ENCODE measurements around the gene TMUB2.

TMUB2 gene

GRCh38 chr17:44159519-44160210 is 27.1 kb upstream of the TMUB2 start:
- no peaks in the 10 kb centered on the region for H3K4me1 ChIP-seq (ENCODE audit: insufficient read depth, low read length)
- no peak overlapping the region for H3K9ac ChIP-seq (ENCODE audit: low read depth, low read length)
- H3K27me3 ChIP-seq (ENCODE audit: insufficient read depth, low read length), result no peaks in the 10 kb centered on the region
- H3K9me3 ChIP-seq (ENCODE audit: insufficient read depth, low read depth, low read length), result no peaks in the 10 kb centered on the region
- H3K4me3 ChIP-seq (ENCODE audit: low read length), result no peak overlapping the region
- no peak overlapping the region for H3K27ac ChIP-seq (ENCODE audit: low read length)
- H3K36me3 ChIP-seq (ENCODE audit: insufficient read depth, low read depth, low read length), result peaks cover 60% of the 10 kb centered on the region

- H3K4me1 ChIP-seq (ENCODE audit: insufficient read depth, low read length), result no peaks in the 10 kb centered on the region
- no peaks in the 10 kb centered on the region for H3K9me3 ChIP-seq (ENCODE audit: insufficient read depth, low read depth, low read length)
- peaks cover 24% of the 10 kb centered on the region for H3K36me3 ChIP-seq (ENCODE audit: insufficient read depth, low read depth, low read length)
- no peak overlapping the region for H3K9ac ChIP-seq (ENCODE audit: low read depth, low read length)
- H3K4me3 ChIP-seq (ENCODE audit: low read length), result no peak overlapping the region
- H3K27me3 ChIP-seq (ENCODE audit: insufficient read depth, low read length), result no peaks in the 10 kb centered on the region
- H3K27ac ChIP-seq (ENCODE audit: low read length), result no peak overlapping the region
These were observed 22.3 kb upstream of the TMUB2 start for GRCh38 chr17:44164476-44164875.

DNA sequence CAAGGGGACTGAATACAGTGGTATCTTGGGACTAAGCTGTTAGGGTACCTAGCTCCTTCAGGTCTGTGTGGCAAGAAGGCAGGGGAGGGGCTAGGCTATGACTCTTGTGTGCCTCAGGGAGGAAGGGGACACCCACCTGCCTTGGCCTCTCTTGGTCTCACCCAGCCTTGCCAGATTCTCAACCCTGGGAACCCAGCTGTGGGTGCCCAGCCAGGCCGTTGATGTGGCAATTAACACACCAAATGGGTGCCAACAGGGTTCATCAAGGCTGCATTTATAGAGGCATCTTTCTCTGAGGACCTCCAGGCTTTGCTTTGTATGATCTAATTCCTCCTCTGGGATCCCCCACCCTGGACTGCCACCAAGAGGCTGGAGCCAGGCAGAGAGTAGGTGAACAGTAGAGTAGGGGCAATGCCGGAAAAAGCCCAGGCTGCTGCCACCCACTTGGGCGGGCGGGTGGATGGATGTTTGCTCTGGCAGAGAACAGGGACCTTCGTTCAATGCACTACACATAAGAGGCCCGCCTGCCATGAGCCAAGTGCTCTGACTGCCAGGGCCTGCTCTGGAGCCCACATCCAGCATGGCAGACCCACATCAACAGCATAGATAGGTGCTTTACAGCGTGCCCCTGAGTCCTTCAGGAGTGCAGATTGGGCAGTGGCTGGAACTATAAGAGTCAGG is 19.5 kb upstream of the TMUB2 start:
- no peak overlapping the region for H3K4me3 ChIP-seq (ENCODE audit: low read length)
- H3K27ac ChIP-seq (ENCODE audit: low read length), result no peak overlapping the region
- H3K9ac ChIP-seq (ENCODE audit: low read depth, low read length), result no peak overlapping the region
- H3K9me3 ChIP-seq (ENCODE audit: insufficient read depth, low read depth, low read length), result no peaks in the 10 kb centered on the region
- H3K4me1 ChIP-seq (ENCODE audit: insufficient read depth, low read length), result no peaks in the 10 kb centered on the region; the same call in 1 of the 2 replicates
- H3K36me3 ChIP-seq (ENCODE audit: insufficient read depth, low read depth, low read length), result peaks cover 5% of the 10 kb centered on the region
- H3K27me3 ChIP-seq (ENCODE audit: insufficient read depth, low read length), result no peaks in the 10 kb centered on the region

DNA sequence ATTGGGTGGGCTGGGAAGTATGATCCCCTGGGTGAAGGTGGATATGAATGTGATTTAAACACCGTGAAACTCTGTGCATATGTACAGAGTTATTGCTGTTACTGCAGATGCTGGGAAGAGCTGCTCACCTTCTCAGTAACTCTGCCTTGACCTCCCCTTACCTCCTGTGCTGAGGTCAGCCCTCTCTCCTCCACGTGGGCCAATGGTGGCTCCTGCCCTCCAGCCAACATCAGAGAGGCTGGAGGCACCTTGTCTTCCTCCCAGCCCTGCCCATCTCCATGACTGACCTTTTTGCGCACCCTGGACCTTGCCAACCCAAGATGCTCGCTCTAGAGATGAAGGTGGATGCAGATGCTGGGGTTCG is 16.7 kb upstream of the TMUB2 start:
- H3K9me3 ChIP-seq (ENCODE audit: insufficient read depth, low read depth, low read length), result no peaks in the 10 kb centered on the region
- H3K27me3 ChIP-seq (ENCODE audit: insufficient read depth, low read length), result no peaks in the 10 kb centered on the region
- no peak overlapping the region for H3K27ac ChIP-seq (ENCODE audit: low read length)
- peak overlapping the region; percentile 46; the same call in 1 of the 2 replicates for H3K9ac ChIP-seq (ENCODE audit: low read depth, low read length)
- H3K4me1 ChIP-seq (ENCODE audit: insufficient read depth, low read length), result no peaks in the 10 kb centered on the region; the same call in 1 of the 2 replicates
- H3K4me3 ChIP-seq (ENCODE audit: low read length), result no peak overlapping the region; the same call in 1 of the 2 replicates
- H3K36me3 ChIP-seq (ENCODE audit: insufficient read depth, low read depth, low read length), result no peaks in the 10 kb centered on the region

GRCh38 chr17:44170499-44171201 is 16.1 kb upstream of the TMUB2 start, which contains the start of gene ASB16:
Gene ASB16, plus strand, starts transcription at chr17:44170704. Its CDS starts 86 bp downstream, at chr17:44170790.
- no peaks in the 10 kb centered on the region for H3K27me3 ChIP-seq (ENCODE audit: insufficient read depth, low read length)
- H3K36me3 ChIP-seq (ENCODE audit: insufficient read depth, low read depth, low read length), result peaks cover 4% of the 10 kb centered on the region; the same call in 1 of the 2 replicates
- no peaks in the 10 kb centered on the region for H3K9me3 ChIP-seq (ENCODE audit: insufficient read depth, low read depth, low read length)
- H3K4me1 ChIP-seq (ENCODE audit: insufficient read depth, low read length), result no peaks in the 10 kb centered on the region; the same call in 1 of the 2 replicates
- H3K9ac ChIP-seq (ENCODE audit: low read depth, low read length), result peak within 1 kb of the TSS; percentile 46; the same call in 1 of the 2 replicates
- H3K4me3 ChIP-seq (ENCODE audit: low read length), result peak within 1 kb of the TSS; percentile 33; the same call in 1 of the 2 replicates
- H3K27ac ChIP-seq (ENCODE audit: low read length), result peak within 1 kb of the TSS; percentile 15

DNA sequence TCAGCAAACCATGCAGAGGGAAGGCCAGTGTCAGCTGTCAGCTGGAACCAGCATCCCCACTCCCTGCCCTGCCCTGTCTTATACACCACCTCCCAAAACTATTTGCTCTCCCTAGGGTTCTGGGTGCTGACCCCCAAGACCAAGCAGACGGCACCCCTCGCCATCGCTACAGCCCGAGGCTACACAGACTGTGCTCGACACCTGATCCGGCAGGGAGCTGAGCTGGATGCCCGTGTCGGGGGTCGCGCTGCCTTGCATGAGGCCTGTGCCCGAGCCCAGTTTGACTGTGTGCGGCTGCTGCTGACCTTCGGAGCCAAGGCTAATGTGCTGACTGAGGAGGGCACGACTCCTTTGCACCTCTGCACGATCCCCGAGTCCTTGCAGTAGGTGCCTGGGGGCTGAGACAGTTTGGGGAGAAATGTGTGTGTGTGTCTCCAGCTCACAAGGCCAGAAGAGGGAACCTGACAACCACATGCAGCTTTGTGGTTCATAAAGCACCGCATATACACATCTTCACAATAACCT is 14.8 kb upstream of the TMUB2 start:
- no peak overlapping the region for H3K9ac ChIP-seq (ENCODE audit: low read depth, low read length)
- H3K27me3 ChIP-seq (ENCODE audit: insufficient read depth, low read length), result no peaks in the 10 kb centered on the region
- H3K4me1 ChIP-seq (ENCODE audit: insufficient read depth, low read length), result no peaks in the 10 kb centered on the region; the same call in 1 of the 2 replicates
- no peaks in the 10 kb centered on the region for H3K9me3 ChIP-seq (ENCODE audit: insufficient read depth, low read depth, low read length)
- peaks cover 10% of the 10 kb centered on the region for H3K36me3 ChIP-seq (ENCODE audit: insufficient read depth, low read depth, low read length)
- H3K4me3 ChIP-seq (ENCODE audit: low read length), result no peak overlapping the region
- no peak overlapping the region for H3K27ac ChIP-seq (ENCODE audit: low read length)

DNA sequence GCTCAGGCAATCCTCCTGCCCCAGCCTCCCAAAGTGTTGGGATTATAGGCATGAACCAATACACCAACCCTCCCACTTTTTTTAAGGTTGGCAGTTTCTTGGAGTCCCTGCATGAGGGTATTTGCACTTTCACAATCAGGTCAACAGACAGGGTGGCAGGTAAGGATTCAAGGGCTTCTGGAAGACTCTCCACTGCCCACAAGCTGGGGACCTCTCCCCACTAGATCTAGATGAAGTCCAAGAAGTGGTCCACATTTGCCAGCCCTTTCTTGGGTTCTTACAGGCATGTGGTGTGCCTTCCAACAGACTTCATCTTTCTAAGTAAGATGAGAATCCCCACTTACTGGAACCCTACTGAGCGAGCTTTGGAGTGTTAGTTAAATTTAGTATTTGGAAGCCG is 12.3 kb upstream of the TMUB2 start:
- H3K4me3 ChIP-seq (ENCODE audit: low read length), result no peak overlapping the region
- H3K9me3 ChIP-seq (ENCODE audit: insufficient read depth, low read depth, low read length), result no peaks in the 10 kb centered on the region
- no peaks in the 10 kb centered on the region for H3K27me3 ChIP-seq (ENCODE audit: insufficient read depth, low read length)
- no peak overlapping the region for H3K27ac ChIP-seq (ENCODE audit: low read length)
- H3K36me3 ChIP-seq (ENCODE audit: insufficient read depth, low read depth, low read length), result peaks cover 25% of the 10 kb centered on the region
- no peak overlapping the region for H3K9ac ChIP-seq (ENCODE audit: low read depth, low read length)
- no peaks in the 10 kb centered on the region; the same call in 1 of the 2 replicates for H3K4me1 ChIP-seq (ENCODE audit: insufficient read depth, low read length)

DNA sequence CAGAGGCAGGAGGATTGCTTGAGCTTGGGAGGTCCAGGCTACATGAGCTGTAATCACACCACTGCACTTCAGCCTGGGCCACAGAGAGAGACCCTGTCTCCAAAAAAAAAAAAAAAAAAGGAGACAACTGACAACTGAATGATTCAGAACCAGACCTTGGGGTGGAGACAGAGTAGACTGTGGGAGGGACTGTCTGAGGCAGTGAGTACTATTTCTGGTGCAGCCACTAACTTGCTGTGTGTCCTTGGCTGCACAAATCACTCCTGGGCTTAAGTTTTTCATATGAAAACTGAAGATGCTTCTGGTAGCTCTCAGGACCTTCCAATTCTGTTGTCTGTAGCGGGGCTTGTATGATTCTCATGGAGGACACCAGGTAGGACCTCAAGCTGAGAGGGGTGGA is 10.5 kb upstream of the TMUB2 start:
- no peaks in the 10 kb centered on the region for H3K4me1 ChIP-seq (ENCODE audit: insufficient read depth, low read length)
- no peak overlapping the region for H3K27ac ChIP-seq (ENCODE audit: low read length)
- peaks cover 25% of the 10 kb centered on the region for H3K36me3 ChIP-seq (ENCODE audit: insufficient read depth, low read depth, low read length)
- no peaks in the 10 kb centered on the region for H3K27me3 ChIP-seq (ENCODE audit: insufficient read depth, low read length)
- H3K9me3 ChIP-seq (ENCODE audit: insufficient read depth, low read depth, low read length), result no peaks in the 10 kb centered on the region
- no peak overlapping the region for H3K9ac ChIP-seq (ENCODE audit: low read depth, low read length)
- no peak overlapping the region for H3K4me3 ChIP-seq (ENCODE audit: low read length)

GRCh38 chr17:44176671-44177501 is 9.9 kb upstream of the TMUB2 start:
- Histone ChIP-seq H3K9me3 (ENCODE audit: insufficient read depth, low read depth, low read length) (no peaks in the 10 kb centered on the region), H3K9ac (ENCODE audit: low read depth, low read length) (no peak overlapping the region), H3K27me3 (ENCODE audit: insufficient read depth, low read length) (no peaks in the 10 kb centered on the region), H3K4me3 (ENCODE audit: low read length) (no peak overlapping the region), H3K27ac (ENCODE audit: low read length) (no peak overlapping the region), H3K36me3 (ENCODE audit: insufficient read depth, low read depth, low read length) (peaks cover 30% of the 10 kb centered on the region), H3K4me1 (ENCODE audit: insufficient read depth, low read length) (no peaks in the 10 kb centered on the region)

GRCh38 chr17:44177640-44178039 is 9.1 kb upstream of the TMUB2 start:
- Histone ChIP-seq H3K4me3 (ENCODE audit: low read length) (no peak overlapping the region), H3K9me3 (ENCODE audit: insufficient read depth, low read depth, low read length) (no peaks in the 10 kb centered on the region), H3K27me3 (ENCODE audit: insufficient read depth, low read length) (no peaks in the 10 kb centered on the region), H3K4me1 (ENCODE audit: insufficient read depth, low read length) (no peaks in the 10 kb centered on the region), H3K9ac (ENCODE audit: low read depth, low read length) (no peak overlapping the region), H3K27ac (ENCODE audit: low read length) (no peak overlapping the region), H3K36me3 (ENCODE audit: insufficient read depth, low read depth, low read length) (peaks cover 38% of the 10 kb centered on the region)

DNA sequence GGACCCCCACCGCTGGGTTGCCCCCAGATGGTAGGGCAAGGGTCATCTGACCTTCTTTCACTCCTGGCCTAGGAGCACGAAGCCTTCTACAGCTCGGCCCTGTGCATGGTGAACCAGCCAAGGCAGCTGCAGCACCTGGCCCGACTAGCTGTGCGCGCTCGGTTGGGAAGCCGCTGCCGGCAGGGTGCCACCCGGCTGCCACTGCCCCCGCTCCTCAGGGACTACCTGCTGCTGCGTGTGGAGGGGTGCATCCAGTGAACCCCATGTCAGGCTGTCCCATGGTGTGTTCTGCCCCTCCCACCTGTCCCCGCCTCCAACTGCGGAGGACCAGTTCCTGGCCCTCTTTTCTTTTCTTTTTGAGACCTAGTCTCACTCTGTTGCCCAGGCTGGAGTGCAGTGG is 8.6 kb upstream of the TMUB2 start:
- H3K4me3 ChIP-seq (ENCODE audit: low read length), result no peak overlapping the region
- H3K9ac ChIP-seq (ENCODE audit: low read depth, low read length), result no peak overlapping the region
- H3K9me3 ChIP-seq (ENCODE audit: insufficient read depth, low read depth, low read length), result no peaks in the 10 kb centered on the region
- peaks cover 41% of the 10 kb centered on the region for H3K36me3 ChIP-seq (ENCODE audit: insufficient read depth, low read depth, low read length)
- no peaks in the 10 kb centered on the region for H3K27me3 ChIP-seq (ENCODE audit: insufficient read depth, low read length)
- no peak overlapping the region for H3K27ac ChIP-seq (ENCODE audit: low read length)
- H3K4me1 ChIP-seq (ENCODE audit: insufficient read depth, low read length), result no peaks in the 10 kb centered on the region

Data from iPS-20b (cell line).